Neutrophil (primary cell): ENCODE data around the gene OR51E2.

Source experiments
- H3K27ac ChIP-seq: fragments of 200-600 bp; sonication (generic); 2 replicates; pipeline ENCODE4 v1.5.1; 2016; ENCODE audit warnings: mild to moderate bottlenecking, moderate library complexity
- H3K27me3 ChIP-seq: fragments of 200-600 bp; sonication (generic); 2 replicates; pipeline ENCODE4 v1.6.0; 2016; ENCODE audit warnings: mild to moderate bottlenecking
- H3K36me3 ChIP-seq: fragments of 200-600 bp; sonication (generic); 2 replicates; pipeline ENCODE4 v1.5.1; 2017
- H3K4me1 ChIP-seq, 2 experiments: fragments of 200-600 bp in 1 of 2; sonication (generic) in 1 of 2; 1 replicate in 1 of 2; 2 replicates in 1 of 2; pipeline versions ENCODE4 v1.5.1 to v1.6.1; 2013 to 2016; ENCODE audit warnings: low read depth in 1 of 2, low read length in 1 of 2, mild to moderate bottlenecking in 1 of 2, moderate library complexity in 1 of 2; ENCODE audit not compliant: control insufficient read depth in 1 of 2, insufficient read depth in 1 of 2
- H3K4me3 ChIP-seq, 2 experiments: fragments of 200-600 bp in 1 of 2; sonication (generic) in 1 of 2; 1 replicate in 1 of 2; 2 replicates in 1 of 2; pipeline ENCODE4 v1.5.1; 2013 to 2016; ENCODE audit warnings: low read depth in 1 of 2, low read length in 1 of 2, mild to moderate bottlenecking in 1 of 2, moderate library complexity in 1 of 2
- H3K9me3 ChIP-seq: fragments of 200-600 bp; sonication (generic); 2 replicates; pipeline ENCODE4 v1.5.1; 2016
- CTCF ChIP-seq: fragments of 200-600 bp; sonication (generic); IDR thresholded peaks from 2 replicates; pipeline ENCODE4 v1.5.1; 2016; ENCODE audit warnings: antibody characterized with exemption

OR51E2 gene

GRCh38 chr11:4643682-4644081 lies 54.0 kb downstream of the OR51E2 start, which contains the start of gene OR51E1:
TSS of gene OR51E1 (plus strand) at chr11:4643982. CDS start at chr11:4652527, 8,545 bp downstream.
- Histone ChIP-seq H3K36me3 (no peaks in the 10 kb centered on the region), H3K27me3 (peaks cover 14% of the 10 kb centered on the region), H3K4me1 (no peaks in the 10 kb centered on the region), H3K9me3 (no peaks in the 10 kb centered on the region), H3K4me3 (no peak within 1 kb of the TSS), H3K27ac (no peak within 1 kb of the TSS)
- no peak for TF ChIP-seq CTCF

GRCh38 chr11:4643076-4643475 lies 54.6 kb downstream of the OR51E2 start:
- peaks cover 15% of the 10 kb centered on the region for H3K27me3 ChIP-seq
- no peak overlapping the region for H3K27ac ChIP-seq
- TF ChIP-seq CTCF = no peak
- H3K4me3 ChIP-seq = no peak overlapping the region
- no peaks in the 10 kb centered on the region for H3K4me1 ChIP-seq
- no peaks in the 10 kb centered on the region for H3K36me3 ChIP-seq
- no peaks in the 10 kb centered on the region for H3K9me3 ChIP-seq

DNA sequence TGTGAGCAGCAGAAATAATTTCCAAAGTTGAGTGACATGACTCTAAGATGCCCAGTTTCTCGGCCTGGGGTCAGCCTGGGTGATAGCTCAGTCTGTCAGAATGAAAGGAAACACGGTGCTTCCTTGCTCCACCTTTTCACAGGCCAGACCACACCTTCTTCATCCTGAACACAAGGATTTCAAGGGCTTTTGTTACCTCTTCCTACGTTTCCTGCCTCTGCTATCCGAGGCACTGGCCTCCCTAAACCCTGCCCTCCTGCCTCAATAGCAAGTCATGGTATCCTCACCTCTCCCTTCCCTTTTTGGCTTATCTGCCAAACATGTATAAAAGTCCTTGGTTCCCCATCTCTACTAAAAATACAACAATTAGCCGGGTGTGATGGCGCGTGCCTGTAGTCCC lies 55.6 kb downstream of the OR51E2 start:
- no peaks in the 10 kb centered on the region for H3K4me1 ChIP-seq
- TF ChIP-seq CTCF = no peak
- no peaks in the 10 kb centered on the region for H3K36me3 ChIP-seq
- H3K27ac ChIP-seq = no peak overlapping the region
- no peak overlapping the region for H3K4me3 ChIP-seq
- no peaks in the 10 kb centered on the region for H3K9me3 ChIP-seq
- H3K27me3 ChIP-seq = peaks cover 24% of the 10 kb centered on the region

DNA sequence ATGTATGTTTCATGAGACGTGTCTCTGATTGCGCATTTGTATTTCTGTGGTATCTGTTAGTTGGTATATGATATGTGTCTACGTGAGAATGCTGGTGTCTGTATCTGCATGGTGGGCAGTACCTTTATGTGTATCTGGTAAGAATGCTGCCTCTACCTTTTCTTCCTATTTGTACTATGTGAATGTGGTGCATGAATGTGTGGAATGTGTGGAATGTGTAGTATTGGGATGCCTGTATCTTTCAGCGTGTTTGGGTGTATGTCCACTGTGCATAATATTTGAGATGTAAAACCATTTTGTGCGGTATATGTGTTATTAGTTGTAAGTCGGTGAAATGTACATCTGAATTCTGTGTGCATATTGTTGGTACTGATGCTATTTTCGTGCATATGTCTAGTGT lies 56.2 kb downstream of the OR51E2 start:
- no peak for TF ChIP-seq CTCF
- no peak overlapping the region for H3K4me3 ChIP-seq
- H3K27ac ChIP-seq = no peak overlapping the region
- H3K27me3 ChIP-seq = peaks cover 28% of the 10 kb centered on the region
- no peaks in the 10 kb centered on the region for H3K4me1 ChIP-seq
- H3K36me3 ChIP-seq = no peaks in the 10 kb centered on the region
- no peaks in the 10 kb centered on the region for H3K9me3 ChIP-seq

GRCh38 chr11:4639931-4640330 lies 57.7 kb downstream of the OR51E2 start:
- Histone ChIP-seq H3K36me3 (no peaks in the 10 kb centered on the region), H3K4me3 (no peak overlapping the region), H3K27me3 (peaks cover 40% of the 10 kb centered on the region), H3K4me1 (no peaks in the 10 kb centered on the region), H3K27ac (no peak overlapping the region), H3K9me3 (no peaks in the 10 kb centered on the region)
- no peak for TF ChIP-seq CTCF

DNA sequence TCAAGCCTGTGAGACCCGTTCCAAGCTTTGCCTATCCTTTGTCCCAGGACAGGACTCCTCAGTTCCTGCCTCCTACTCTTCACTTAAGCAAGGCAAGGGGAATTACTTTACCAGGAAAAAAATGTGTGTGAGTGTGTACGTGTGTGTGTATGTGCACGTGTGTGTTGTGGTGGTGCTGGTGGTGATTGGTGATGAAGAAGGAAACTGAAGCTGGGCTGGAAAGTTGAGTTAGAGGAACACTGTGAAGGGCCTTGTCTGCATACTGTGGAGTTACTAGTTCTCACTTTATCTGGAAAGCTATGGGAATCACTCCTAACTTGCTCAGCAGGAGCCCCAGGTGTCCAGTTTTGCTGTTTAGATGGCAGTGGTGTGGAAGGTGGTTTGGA lies 60.0 kb downstream of the OR51E2 start:
- H3K4me1 ChIP-seq = no peaks in the 10 kb centered on the region
- no peaks in the 10 kb centered on the region for H3K9me3 ChIP-seq

More for the DNA sequence above, 60.0 kb downstream of the OR51E2 start:
- peaks cover 35% of the 10 kb centered on the region for H3K27me3 ChIP-seq
- H3K27ac ChIP-seq = no peak overlapping the region
- no peaks in the 10 kb centered on the region for H3K36me3 ChIP-seq
- no peak for TF ChIP-seq CTCF
- no peak overlapping the region for H3K4me3 ChIP-seq
